HepG2 (cell line): ENCODE data around the gene HLF. TPM values are rescaled to one million over a fixed set of nuclear protein-coding genes. Genes with fewer than 3 reads are reported as not detected.

Source experiments
- ARNTL ChIP-seq: sonication (generic); formaldehyde crosslinking; IDR thresholded peaks from 2 replicates; pipeline ENCODE4 v1.4.0; 2020; ENCODE audit warnings: mild to moderate bottlenecking, missing genetic modification reagents
- ATF4 ChIP-seq, 2 experiments: fragments of 450-650 bp in 1 of 2; sonication (generic) in 1 of 2; formaldehyde crosslinking; IDR thresholded peaks; 2 replicates each; pipeline versions ENCODE4 v1.5.0 to v1.8.0; 2020 to 2022; ENCODE audit warnings: mild to moderate bottlenecking in 1 of 2, missing genetic modification reagents in 1 of 2
- CBX1 ChIP-seq: IDR thresholded peaks from one replicate; pipeline ENCODE4 v1.6.1; 2016; ENCODE audit warnings: antibody characterized with exemption, low read depth
- CEBPB ChIP-seq: IDR thresholded peaks from 2 replicates; pipeline ENCODE4 v1.6.1; 2011; ENCODE audit warnings: low read depth, low read length, improper control_type of control experiment, borderline replicate concordance
- CEBPG ChIP-seq: IDR thresholded peaks from 2 replicates; pipeline ENCODE4 v1.6.1; 2016
- CREM ChIP-seq, 2 experiments: sonication (generic) in 1 of 2; formaldehyde crosslinking in 1 of 2; IDR thresholded peaks; 2 replicates each; pipeline versions ENCODE4 v1.4.0 to v1.6.1; 2016 to 2020; ENCODE audit warnings: antibody characterized with exemption in 1 of 2, mild to moderate bottlenecking in 1 of 2, missing genetic modification reagents in 1 of 2
- GATAD1 ChIP-seq: IDR thresholded peaks from 2 replicates; pipeline ENCODE4 v1.6.1; 2016; ENCODE audit warnings: missing genetic modification reagents, missing compliant biosample characterization
- JUND ChIP-seq: sonication (generic); formaldehyde crosslinking; IDR thresholded peaks from 2 replicates; pipeline ENCODE4 v1.8.0; 2022; ENCODE audit warnings: mild to moderate bottlenecking, missing genetic modification reagents
- PITX1 ChIP-seq: sonication (generic); formaldehyde crosslinking; IDR thresholded peaks from 2 replicates; pipeline ENCODE4 v1.5.1; 2020; ENCODE audit warnings: mild to moderate bottlenecking, missing genetic modification reagents
- PPARG ChIP-seq: conservative IDR thresholded peaks from 2 replicates; pipeline ENCODE4 v1.6.1; 2016; ENCODE audit warnings: missing biosample characterization, missing genetic modification reagents
- RORA ChIP-seq: sonication (generic); formaldehyde crosslinking; IDR thresholded peaks from 2 replicates; pipeline ENCODE4 v1.5.0; 2020; ENCODE audit warnings: mild to moderate bottlenecking, missing genetic modification reagents, moderate library complexity
- SP5 ChIP-seq: IDR thresholded peaks from 2 replicates; pipeline ENCODE4 v1.6.1; 2016; ENCODE audit warnings: low read depth, borderline replicate concordance
- TCF7 ChIP-seq: sonication (generic); IDR thresholded peaks from 2 replicates; pipeline ENCODE4 v1.6.1; 2016; ENCODE audit warnings: antibody characterized with exemption, low read depth
- ZNF337 ChIP-seq: sonication (generic); formaldehyde crosslinking; IDR thresholded peaks from 2 replicates; pipeline ENCODE4 v1.5.1; 2020; ENCODE audit warnings: missing genetic modification reagents, low read depth, mild to moderate bottlenecking, borderline replicate concordance
- ZNF570 ChIP-seq: sonication (generic); formaldehyde crosslinking; IDR thresholded peaks from 2 replicates; pipeline ENCODE4 v1.4.0; 2020; ENCODE audit warnings: mild to moderate bottlenecking, missing genetic modification reagents, borderline replicate concordance
- ZNF644 ChIP-seq: IDR thresholded peaks from 2 replicates; pipeline ENCODE4 v1.6.1; 2016; ENCODE audit warnings: low read depth
- ZNF687 ChIP-seq: sonication (generic); formaldehyde crosslinking; IDR thresholded peaks from 2 replicates; pipeline ENCODE4 v1.5.1; 2020; ENCODE audit warnings: mild to moderate bottlenecking, missing genetic modification reagents, moderate library complexity
- ZXDC ChIP-seq: sonication (generic); formaldehyde crosslinking; IDR thresholded peaks from 2 replicates; pipeline ENCODE4 v1.5.0; 2020; ENCODE audit warnings: mild to moderate bottlenecking, missing genetic modification reagents
- polyA plus RNA-seq, 8 experiments: library from polyadenylated mRNA; depleted of rRNA in 3 of 8; stranded (reverse) in 7 of 8; unstranded in 1 of 8; fragments of >200 nt; fragmentation: Illumina TruSeq in 4 of 8; extraction: Trizol in 4 of 8; gene quantifications; 2 replicates each; pipeline versions ENCODE4 v1.2.1 to v1.2.3, GENCODE V29; 2011 to 2016; ENCODE audit warnings: low read depth in 4 of 8, missing spikeins in 1 of 8, mixed read lengths in 1 of 8; ENCODE audit not compliant: insufficient read depth in 1 of 8
- total RNA-seq, 5 experiments: library from RNA; depleted of rRNA; stranded (reverse); fragments of >200 nt; fragmentation: Illumina TruSeq; extraction: Trizol; gene quantifications; 2 replicates each; pipeline ENCODE4 v1.2.3, GENCODE V29; 2016; ENCODE audit warnings: low read depth in 1 of 5
- TF ChIP-seq, protein P1 (sequence below): sonication (generic); formaldehyde crosslinking; IDR thresholded peaks from 2 replicates; pipeline ENCODE4 v1.5.0; 2020; ENCODE audit warnings: missing genetic modification reagents, mild to moderate bottlenecking, borderline replicate concordance
- TF ChIP-seq, protein P2 (sequence below): IDR thresholded peaks from 2 replicates; pipeline ENCODE4 v1.6.1; 2016; ENCODE audit warnings: low read depth

The HLF gene
- total and polyA plus RNA-seq, 2 of the 13 experiments (the other 11 are each of a cell fraction or from before 2014, with no cell fraction given), result 202 to 346 TPM

DNA sequence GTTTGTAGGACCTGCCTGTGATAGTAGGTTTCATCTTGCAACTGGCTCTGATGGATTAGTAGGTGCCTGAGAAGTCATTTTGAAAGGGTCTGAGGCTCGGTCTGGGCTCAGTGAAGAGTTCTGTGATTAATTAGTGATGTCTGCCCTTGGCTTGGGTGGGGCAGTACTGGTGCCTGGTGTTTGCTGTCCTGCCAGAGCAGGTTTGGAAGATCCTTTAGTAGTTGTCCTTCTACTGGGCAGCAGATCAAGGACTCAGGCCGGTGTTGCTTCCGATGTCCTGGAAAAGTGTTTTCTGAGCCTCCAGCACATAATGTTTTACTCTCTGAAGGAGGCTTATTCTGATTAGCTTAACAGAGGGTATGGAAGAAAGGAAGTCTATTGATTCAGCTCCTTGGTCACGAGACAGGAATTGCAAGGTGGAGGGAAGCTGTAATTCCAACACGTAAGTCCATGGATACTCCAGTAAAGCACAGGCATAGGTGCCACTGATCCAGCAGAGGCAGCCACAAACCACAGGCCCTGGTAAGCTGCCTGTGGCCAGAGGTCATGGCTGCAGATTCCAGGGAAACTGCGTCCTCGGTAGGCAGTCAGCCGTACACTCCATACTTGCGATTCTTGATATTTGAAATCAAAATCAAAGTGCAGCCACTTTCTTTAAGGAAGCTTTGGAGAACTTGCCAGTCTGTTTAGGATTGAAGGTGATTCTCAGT, 18.7 kb downstream of the HLF start (continued):
- TF ChIP-seq ATF4 (CRISPR knock-in tag; IDR thresholded peaks at IDR 0.05) (no peak), ZXDC (CRISPR knock-in tag) (no peak), ZNF687 (peak; percentile 43), PITX1 (CRISPR knock-in tag) (no peak; the same call in 1 of the 2 replicates), CREM (IDR thresholded peaks at IDR 0.05) (no peak; the same call in 1 of the 2 replicates), CREM (CRISPR knock-in tag; IDR thresholded peaks at IDR 0.05) (no peak), JUND (peak; percentile 48; the same call in 1 of the 2 replicates), ZNF337 (CRISPR knock-in tag) (0 out of 2 replicates have a peak, but pooled peaks have one; percentile 88), GATAD1 (CRISPR knock-in tag) (no peak), RORA (0 out of 2 replicates have a peak, but pooled peaks have one; percentile 23), PPARG (no peak), TCF7 (no peak), CBX1 (no peak), ARNTL (CRISPR knock-in tag) (no peak), ZNF644 (CRISPR knock-in tag) (no peak), ZNF570 (CRISPR knock-in tag) (no peak), CEBPG (CRISPR knock-in tag) (0 out of 2 replicates have a peak, but pooled peaks have one; percentile 19), SP5 (CRISPR knock-in tag) (no peak), CEBPB (no peak)
- TF ChIP-seq, protein P1, sequence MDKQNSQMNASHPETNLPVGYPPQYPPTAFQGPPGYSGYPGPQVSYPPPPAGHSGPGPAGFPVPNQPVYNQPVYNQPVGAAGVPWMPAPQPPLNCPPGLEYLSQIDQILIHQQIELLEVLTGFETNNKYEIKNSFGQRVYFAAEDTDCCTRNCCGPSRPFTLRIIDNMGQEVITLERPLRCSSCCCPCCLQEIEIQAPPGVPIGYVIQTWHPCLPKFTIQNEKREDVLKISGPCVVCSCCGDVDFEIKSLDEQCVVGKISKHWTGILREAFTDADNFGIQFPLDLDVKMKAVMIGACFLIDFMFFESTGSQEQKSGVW (CRISPR knock-in tag), result no peak
- TF ChIP-seq, protein P2, sequence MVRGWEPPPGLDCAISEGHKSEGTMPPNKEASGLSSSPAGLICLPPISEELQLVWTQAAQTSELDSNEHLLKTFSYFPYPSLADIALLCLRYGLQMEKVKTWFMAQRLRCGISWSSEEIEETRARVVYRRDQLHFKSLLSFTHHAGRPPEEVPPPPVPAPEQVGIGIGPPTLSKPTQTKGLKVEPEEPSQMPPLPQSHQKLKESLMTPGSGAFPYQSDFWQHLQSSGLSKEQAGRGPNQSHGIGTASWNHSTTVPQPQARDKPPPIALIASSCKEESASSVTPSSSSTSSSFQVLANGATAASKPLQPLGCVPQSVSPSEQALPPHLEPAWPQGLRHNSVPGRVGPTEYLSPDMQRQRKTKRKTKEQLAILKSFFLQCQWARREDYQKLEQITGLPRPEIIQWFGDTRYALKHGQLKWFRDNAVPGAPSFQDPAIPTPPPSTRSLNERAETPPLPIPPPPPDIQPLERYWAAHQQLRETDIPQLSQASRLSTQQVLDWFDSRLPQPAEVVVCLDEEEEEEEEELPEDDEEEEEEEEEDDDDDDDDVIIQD (CRISPR knock-in tag), result no peak
